ENCODE data around the gene ANLN.

The ANLN gene, protein sequence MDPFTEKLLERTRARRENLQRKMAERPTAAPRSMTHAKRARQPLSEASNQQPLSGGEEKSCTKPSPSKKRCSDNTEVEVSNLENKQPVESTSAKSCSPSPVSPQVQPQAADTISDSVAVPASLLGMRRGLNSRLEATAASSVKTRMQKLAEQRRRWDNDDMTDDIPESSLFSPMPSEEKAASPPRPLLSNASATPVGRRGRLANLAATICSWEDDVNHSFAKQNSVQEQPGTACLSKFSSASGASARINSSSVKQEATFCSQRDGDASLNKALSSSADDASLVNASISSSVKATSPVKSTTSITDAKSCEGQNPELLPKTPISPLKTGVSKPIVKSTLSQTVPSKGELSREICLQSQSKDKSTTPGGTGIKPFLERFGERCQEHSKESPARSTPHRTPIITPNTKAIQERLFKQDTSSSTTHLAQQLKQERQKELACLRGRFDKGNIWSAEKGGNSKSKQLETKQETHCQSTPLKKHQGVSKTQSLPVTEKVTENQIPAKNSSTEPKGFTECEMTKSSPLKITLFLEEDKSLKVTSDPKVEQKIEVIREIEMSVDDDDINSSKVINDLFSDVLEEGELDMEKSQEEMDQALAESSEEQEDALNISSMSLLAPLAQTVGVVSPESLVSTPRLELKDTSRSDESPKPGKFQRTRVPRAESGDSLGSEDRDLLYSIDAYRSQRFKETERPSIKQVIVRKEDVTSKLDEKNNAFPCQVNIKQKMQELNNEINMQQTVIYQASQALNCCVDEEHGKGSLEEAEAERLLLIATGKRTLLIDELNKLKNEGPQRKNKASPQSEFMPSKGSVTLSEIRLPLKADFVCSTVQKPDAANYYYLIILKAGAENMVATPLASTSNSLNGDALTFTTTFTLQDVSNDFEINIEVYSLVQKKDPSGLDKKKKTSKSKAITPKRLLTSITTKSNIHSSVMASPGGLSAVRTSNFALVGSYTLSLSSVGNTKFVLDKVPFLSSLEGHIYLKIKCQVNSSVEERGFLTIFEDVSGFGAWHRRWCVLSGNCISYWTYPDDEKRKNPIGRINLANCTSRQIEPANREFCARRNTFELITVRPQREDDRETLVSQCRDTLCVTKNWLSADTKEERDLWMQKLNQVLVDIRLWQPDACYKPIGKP

DNA sequence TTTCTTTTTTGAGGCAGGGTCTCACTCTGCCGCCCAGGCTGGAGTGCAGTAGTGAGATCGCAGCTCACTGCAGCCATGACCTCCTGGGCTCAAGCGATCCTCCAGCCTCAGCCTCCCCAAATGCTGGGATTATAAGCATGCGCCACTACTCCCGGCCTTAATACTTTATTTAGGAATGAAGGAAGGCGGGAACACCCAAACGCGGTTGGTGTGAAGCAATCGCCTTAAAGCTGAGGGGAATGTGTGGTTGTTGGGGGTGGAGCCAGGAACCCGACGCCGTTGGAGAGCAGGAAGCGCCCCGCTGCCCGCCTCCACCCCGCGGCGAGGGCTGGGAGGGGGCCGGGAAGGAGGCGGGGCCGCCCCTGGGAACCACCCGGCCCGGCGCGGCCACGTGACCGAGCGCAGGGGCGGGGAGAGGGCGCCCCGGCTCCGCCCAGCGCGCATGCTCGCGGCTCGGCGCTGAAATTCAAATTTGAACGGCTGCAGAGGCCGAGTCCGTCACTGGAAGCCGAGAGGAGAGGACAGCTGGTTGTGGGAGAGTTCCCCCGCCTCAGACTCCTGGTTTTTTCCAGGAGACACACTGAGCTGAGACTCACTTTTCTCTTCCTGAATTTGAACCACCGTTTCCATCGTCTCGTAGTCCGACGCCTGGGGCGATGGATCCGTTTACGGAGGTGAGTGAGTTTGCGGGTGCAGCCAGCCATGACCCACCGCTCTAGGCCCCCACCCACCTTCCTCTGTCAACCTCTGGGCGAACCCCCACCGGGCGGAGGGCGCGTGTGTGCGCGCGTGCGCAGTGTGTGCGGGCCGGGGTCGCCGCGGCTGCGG is at the start of gene ANLN:
ANLN (plus strand) TSS at position 492 of the 828 bp plus-strand sequence; CDS start at position 657, 165 bp downstream.
- Mint-ChIP-seq H3K9me3 (peaks cover 6% of the 10 kb centered on the region), H3K27ac (peak within 1 kb of the TSS; percentile 81)

DNA sequence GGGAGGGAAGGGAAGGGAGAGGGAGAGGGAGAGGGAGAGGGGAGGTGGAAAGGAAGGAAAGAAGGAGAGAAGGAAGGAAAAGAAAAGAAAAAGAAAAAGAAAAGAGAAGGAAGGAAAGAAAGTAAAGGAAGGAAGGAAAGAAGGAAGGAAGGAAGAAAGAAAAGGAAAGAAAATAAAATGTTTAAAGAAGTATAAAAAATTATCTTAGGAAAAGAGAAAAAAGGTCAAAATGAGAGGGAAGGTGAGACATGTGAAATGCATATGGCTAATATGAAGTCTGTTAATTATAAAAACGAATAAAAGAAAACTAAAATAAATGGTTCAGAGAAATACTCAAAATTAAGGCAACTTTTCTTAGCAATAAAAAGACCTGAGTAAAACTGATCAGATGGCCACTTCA is 46.1 kb upstream of the ANLN start:
- peaks cover 23% of the 10 kb centered on the region for H3K27me3 Mint-ChIP-seq (ENCODE audit: low read depth)
- no peak for DNase-seq (ENCODE audit: low spot score)
- no peaks in the 10 kb centered on the region for H3K9me3 Mint-ChIP-seq
- H3K4me1 Mint-ChIP-seq (ENCODE audit: low read depth), result peaks cover 2% of the 10 kb centered on the region
- no peak overlapping the region for H3K4me3 Mint-ChIP-seq
- H3K27ac Mint-ChIP-seq, result no peak overlapping the region
- H3K36me3 Mint-ChIP-seq (ENCODE audit: low read depth), result no peaks in the 10 kb centered on the region

More for the DNA sequence above, at the start of gene ANLN:
- H3K4me3 Mint-ChIP-seq, result peak within 1 kb of the TSS; percentile 92
- DNase-seq (ENCODE audit: low spot score), result peak; percentile 87
- H3K4me1 Mint-ChIP-seq (ENCODE audit: low read depth), result peaks cover 34% of the 10 kb centered on the region
- peaks cover 7% of the 10 kb centered on the region for H3K27me3 Mint-ChIP-seq (ENCODE audit: low read depth)
- H3K36me3 Mint-ChIP-seq (ENCODE audit: low read depth), result peaks cover 27% of the 10 kb centered on the region

DNA sequence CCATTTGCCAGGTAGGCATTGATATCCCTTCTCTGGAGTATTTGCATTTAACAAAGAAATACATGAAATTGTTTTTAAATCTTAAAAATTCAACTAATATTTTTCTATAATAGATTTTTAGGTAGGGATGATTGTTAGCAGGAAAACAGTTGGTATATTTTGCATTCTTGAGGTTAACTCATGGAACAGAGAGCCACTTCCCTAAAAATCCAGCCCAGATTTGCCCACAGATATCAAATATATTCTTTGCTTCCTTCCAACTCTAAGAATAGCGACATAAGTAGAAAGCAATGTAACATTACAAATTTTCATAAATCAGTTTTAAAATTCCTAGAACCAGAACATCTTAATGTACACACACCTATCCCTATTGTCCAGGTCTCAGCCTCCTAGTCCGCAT is 45.0 kb upstream of the ANLN start:
- Mint-ChIP-seq H3K4me1 (ENCODE audit: low read depth) (peaks cover 2% of the 10 kb centered on the region), H3K36me3 (ENCODE audit: low read depth) (no peaks in the 10 kb centered on the region), H3K27ac (no peak overlapping the region), H3K4me3 (no peak overlapping the region), H3K9me3 (no peaks in the 10 kb centered on the region), H3K27me3 (ENCODE audit: low read depth) (peaks cover 24% of the 10 kb centered on the region)
- no peak for DNase-seq (ENCODE audit: low spot score)

DNA sequence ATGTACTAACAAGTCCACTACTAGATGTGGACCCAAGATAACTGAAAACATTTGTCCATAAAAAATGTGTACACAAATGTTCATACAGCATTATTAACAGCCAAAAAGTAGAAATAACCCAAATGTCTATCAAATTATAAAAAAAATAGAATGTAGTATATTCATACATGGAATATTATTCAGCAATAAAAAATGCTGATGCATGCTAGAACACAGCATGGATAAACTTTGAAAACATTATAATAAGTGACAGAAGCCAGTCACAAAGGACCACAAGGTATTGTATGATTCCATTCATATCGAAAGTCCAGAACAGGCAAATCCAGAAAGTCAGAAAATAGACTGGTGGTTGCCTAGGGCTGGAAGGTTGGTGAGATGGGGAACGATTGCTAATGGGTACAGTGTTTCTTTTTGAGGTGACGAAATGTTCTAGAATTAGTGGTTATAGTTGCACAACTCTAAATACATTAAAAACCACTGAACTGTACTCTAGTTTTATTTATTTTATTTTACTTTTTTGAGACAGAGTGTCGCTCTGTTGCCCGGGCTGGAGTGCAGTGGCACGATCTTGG is 43.3 kb upstream of the ANLN start:
- no peak overlapping the region for H3K27ac Mint-ChIP-seq
- no peaks in the 10 kb centered on the region for H3K36me3 Mint-ChIP-seq (ENCODE audit: low read depth)
- H3K4me3 Mint-ChIP-seq, result no peak overlapping the region
- peaks cover 18% of the 10 kb centered on the region for H3K27me3 Mint-ChIP-seq (ENCODE audit: low read depth)
- peaks cover 2% of the 10 kb centered on the region for H3K4me1 Mint-ChIP-seq (ENCODE audit: low read depth)
- no peaks in the 10 kb centered on the region for H3K9me3 Mint-ChIP-seq
- no peak for DNase-seq (ENCODE audit: low spot score)

DNA sequence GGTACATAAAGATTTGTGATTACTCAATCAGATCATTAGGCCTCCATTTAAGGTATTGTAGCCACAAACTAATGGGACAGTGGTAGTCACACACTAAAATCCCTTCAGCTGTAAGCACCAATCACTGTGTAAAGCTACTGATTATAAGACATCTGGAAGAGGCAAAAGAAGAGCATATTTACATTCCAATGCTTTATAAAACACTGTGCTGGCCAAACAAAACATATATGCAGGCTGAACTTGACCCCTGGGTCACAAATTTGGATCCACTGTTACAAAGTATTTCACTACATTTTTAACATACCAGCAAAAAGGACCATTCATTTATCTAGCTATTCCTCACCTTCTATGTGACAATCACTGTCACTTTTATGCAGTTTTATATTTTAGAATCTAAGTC is 41.4 kb upstream of the ANLN start:
- Mint-ChIP-seq H3K4me3 (no peak overlapping the region), H3K4me1 (ENCODE audit: low read depth) (peaks cover 2% of the 10 kb centered on the region), H3K27ac (no peak overlapping the region), H3K36me3 (ENCODE audit: low read depth) (no peaks in the 10 kb centered on the region), H3K27me3 (ENCODE audit: low read depth) (peaks cover 17% of the 10 kb centered on the region), H3K9me3 (no peaks in the 10 kb centered on the region)
- DNase-seq (ENCODE audit: low spot score), result no peak

DNA sequence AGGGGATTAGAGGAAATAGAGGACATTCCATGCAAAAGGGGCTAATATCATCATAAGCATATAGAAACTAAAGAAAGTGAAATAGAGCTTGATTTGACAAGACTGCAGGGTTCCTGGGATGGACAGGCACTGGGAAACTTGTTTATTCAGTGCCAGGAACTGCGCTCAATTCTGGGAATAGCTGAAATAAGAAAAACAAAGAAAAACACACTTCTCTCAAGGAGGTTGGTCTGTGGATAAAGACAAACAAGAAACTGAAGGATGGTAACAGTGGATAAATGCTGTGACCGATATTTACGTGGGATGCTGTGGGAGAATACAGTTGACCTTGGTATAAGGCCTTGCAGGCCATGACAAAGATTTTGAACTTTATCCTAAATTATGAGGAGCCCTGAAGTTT is 40.9 kb upstream of the ANLN start:
- Mint-ChIP-seq H3K4me1 (ENCODE audit: low read depth) (peaks cover 2% of the 10 kb centered on the region), H3K27ac (no peak overlapping the region), H3K4me3 (no peak overlapping the region), H3K36me3 (ENCODE audit: low read depth) (no peaks in the 10 kb centered on the region), H3K9me3 (no peaks in the 10 kb centered on the region), H3K27me3 (ENCODE audit: low read depth) (peaks cover 13% of the 10 kb centered on the region)
- no peak for DNase-seq (ENCODE audit: low spot score)

DNA sequence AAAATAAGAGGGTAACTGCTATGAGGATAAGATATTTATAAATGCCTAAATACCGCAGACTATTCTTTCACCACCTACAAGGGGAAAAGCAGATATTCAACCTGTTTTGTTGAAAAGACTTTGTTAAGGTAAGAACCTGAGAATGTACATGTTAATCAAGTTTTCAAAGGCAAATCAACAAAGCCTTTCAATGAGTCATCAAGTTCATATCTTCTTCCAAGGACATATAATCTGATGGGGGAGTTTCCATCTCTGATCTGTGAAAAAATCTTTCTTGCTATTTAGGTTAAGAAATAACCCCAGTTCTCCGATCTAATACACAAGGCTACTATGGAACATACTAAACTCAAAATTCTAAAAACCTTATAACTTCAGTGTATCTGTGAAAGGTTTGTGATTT is 40.0 kb upstream of the ANLN start:
- no peak for DNase-seq (ENCODE audit: low spot score)
- Mint-ChIP-seq H3K27me3 (ENCODE audit: low read depth) (peaks cover 10% of the 10 kb centered on the region), H3K27ac (no peak overlapping the region), H3K4me1 (ENCODE audit: low read depth) (peaks cover 4% of the 10 kb centered on the region), H3K9me3 (no peaks in the 10 kb centered on the region), H3K36me3 (ENCODE audit: low read depth) (no peaks in the 10 kb centered on the region), H3K4me3 (no peak overlapping the region)

DNA sequence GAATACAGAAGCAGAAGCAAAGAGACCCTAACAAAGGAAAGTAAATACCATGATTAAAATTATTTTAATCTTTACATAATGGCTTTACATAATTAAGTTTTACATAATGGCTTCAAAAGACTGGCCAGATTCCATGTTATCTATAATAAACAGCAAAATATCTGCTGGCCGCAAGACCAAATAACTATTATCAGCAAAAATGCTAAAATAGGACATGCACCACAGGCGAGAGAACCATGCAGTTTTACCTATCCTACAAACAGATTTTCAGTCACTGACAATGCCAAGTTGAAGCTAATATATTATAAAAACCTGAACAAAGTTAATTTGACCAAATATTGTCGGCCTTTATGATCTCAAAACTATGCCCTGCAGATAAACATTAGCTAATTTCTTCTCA is 34.2 kb upstream of the ANLN start:
- Mint-ChIP-seq H3K9me3 (no peaks in the 10 kb centered on the region), H3K27me3 (ENCODE audit: low read depth) (peaks cover 8% of the 10 kb centered on the region), H3K27ac (no peak overlapping the region), H3K4me3 (no peak overlapping the region), H3K4me1 (ENCODE audit: low read depth) (peaks cover 2% of the 10 kb centered on the region), H3K36me3 (ENCODE audit: low read depth) (no peaks in the 10 kb centered on the region)
- no peak for DNase-seq (ENCODE audit: low spot score)

DNA sequence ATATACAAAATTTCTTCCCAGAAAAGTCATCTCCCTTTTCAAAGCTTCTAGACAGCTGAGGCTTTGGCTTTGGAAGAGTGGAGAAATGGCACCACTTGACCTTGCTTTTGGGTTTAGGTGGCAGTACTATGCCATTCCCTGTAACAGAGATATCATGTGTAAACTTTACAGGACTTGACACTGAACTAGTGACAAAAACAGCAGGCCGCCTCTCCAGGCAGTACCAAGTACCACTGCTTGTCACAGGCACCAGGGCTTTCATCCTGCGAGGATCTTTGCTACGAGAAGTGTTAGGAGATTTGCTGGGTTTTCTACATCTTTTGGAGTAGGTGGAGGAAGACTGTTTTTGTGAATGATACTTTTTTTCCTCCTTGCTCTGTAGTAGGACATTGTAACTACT is 32.6 kb upstream of the ANLN start:
- Mint-ChIP-seq H3K4me3 (no peak overlapping the region), H3K27me3 (ENCODE audit: low read depth) (peaks cover 10% of the 10 kb centered on the region), H3K36me3 (ENCODE audit: low read depth) (no peaks in the 10 kb centered on the region), H3K9me3 (no peaks in the 10 kb centered on the region), H3K4me1 (ENCODE audit: low read depth) (peaks cover 2% of the 10 kb centered on the region), H3K27ac (no peak overlapping the region)
- no peak for DNase-seq (ENCODE audit: low spot score)

DNA sequence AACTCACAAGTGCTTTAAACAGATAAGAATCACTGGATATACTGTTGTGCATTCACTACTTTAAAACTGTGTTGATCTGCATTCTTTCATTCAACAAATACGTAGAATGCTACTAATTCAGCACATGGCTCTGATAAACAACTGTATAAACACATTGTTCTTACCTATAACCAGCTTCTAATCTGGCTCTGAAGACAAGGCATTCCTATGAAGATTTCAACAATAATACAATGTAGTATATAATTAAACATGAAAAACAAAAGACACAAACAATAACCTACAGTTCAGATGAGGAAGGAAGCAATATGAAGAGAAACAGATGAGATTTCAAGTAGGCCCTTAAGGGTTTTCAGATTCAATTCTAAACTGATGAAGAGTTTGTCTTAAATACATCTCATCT is 31.1 kb upstream of the ANLN start:
- H3K9me3 Mint-ChIP-seq, result no peaks in the 10 kb centered on the region
- H3K4me1 Mint-ChIP-seq (ENCODE audit: low read depth), result peaks cover 2% of the 10 kb centered on the region
- DNase-seq (ENCODE audit: low spot score), result no peak
- H3K27me3 Mint-ChIP-seq (ENCODE audit: low read depth), result peaks cover 16% of the 10 kb centered on the region
- no peaks in the 10 kb centered on the region for H3K36me3 Mint-ChIP-seq (ENCODE audit: low read depth)
- H3K27ac Mint-ChIP-seq, result no peak overlapping the region
- no peak overlapping the region for H3K4me3 Mint-ChIP-seq

DNA sequence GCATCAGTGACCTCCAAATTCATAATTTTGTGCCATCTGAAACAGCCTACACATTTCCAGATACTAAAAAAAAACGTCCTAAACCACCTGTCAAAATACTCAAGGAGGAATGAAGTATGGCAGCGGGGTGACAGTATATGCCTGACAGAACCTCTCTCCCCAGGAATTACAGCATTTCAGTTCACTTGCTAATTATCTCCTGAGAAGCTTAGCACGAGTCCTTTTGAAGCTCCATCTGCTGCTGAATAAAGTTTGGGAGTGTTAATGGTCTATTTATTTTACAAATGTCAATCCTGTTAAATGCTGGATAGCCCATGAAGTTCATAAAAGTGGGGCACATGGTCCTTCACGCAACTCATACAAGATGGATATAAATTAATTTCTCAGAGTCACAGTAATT is 29.4 kb upstream of the ANLN start:
- Mint-ChIP-seq H3K4me3 (no peak overlapping the region), H3K27me3 (ENCODE audit: low read depth) (peaks cover 26% of the 10 kb centered on the region), H3K4me1 (ENCODE audit: low read depth) (no peaks in the 10 kb centered on the region), H3K9me3 (no peaks in the 10 kb centered on the region), H3K27ac (no peak overlapping the region), H3K36me3 (ENCODE audit: low read depth) (no peaks in the 10 kb centered on the region)
- no peak for DNase-seq (ENCODE audit: low spot score)

DNA sequence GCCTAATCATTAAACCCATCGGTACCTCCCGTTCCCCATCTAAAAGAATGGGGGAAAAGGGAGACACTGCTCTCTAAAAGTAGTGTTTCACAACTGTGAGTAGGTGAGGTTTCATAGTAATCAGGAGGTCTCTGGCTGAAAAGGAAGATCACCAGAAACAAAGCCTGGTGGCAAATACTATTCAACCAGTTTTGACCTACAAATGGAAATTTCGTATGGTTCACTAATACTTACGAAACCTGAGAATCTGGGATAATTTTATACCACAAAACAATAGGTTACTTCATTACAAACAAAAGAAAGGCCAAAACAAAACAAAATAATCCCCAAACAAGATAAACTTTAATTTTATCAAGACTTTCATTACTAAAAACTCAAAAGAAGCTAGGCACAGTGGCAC is 28.4 kb upstream of the ANLN start:
- Mint-ChIP-seq H3K4me1 (ENCODE audit: low read depth) (no peaks in the 10 kb centered on the region), H3K4me3 (no peak overlapping the region), H3K36me3 (ENCODE audit: low read depth) (no peaks in the 10 kb centered on the region), H3K27ac (no peak overlapping the region), H3K9me3 (no peaks in the 10 kb centered on the region), H3K27me3 (ENCODE audit: low read depth) (peaks cover 30% of the 10 kb centered on the region)
- no peak for DNase-seq (ENCODE audit: low spot score)

DNA sequence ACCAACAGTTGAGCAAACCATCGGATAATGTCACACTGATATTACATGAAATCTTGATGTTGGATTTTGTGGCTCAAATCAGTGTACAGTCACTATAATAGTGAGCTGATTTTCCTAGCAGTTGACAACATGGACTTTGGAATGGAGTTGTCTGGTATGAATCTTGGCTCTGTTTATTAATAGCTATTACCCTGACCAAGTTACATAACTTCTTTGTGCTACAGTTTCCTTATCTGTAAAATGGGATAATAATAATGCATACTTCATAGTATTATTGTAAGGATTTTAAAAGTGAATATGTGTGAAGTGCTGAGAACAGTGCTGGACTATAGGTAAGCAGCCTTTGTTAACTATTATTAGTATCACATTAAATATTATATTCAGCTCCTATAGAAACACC is 26.1 kb upstream of the ANLN start:
- Mint-ChIP-seq H3K4me1 (ENCODE audit: low read depth) (peaks cover 4% of the 10 kb centered on the region), H3K27me3 (ENCODE audit: low read depth) (peaks cover 35% of the 10 kb centered on the region), H3K4me3 (no peak overlapping the region), H3K27ac (no peak overlapping the region), H3K9me3 (no peaks in the 10 kb centered on the region), H3K36me3 (ENCODE audit: low read depth) (no peaks in the 10 kb centered on the region)
- DNase-seq (ENCODE audit: low spot score), result no peak

Measured in T-helper 2 cell treated with Interferon-gamma antibody and Interleukin-4, amounts not matched to agents 5 μg/mL and 100 μg/mL, for 36 hours (primary cell).